NCI-H524 (cell line): ENCODE results near the gene TAF6L.
"Not testable (repeated sequence)": the region's sequence is repeated elsewhere in the genome, so short reads cannot be mapped to it uniquely, and the experiment has no call there.

ENCODE experiments used
- DNase-seq, 2 experiments: peaks; one replicate each; lab custom pipeline; 2025; lab: John Stamatoyannopoulos, UW

Gene TAF6L, protein sequence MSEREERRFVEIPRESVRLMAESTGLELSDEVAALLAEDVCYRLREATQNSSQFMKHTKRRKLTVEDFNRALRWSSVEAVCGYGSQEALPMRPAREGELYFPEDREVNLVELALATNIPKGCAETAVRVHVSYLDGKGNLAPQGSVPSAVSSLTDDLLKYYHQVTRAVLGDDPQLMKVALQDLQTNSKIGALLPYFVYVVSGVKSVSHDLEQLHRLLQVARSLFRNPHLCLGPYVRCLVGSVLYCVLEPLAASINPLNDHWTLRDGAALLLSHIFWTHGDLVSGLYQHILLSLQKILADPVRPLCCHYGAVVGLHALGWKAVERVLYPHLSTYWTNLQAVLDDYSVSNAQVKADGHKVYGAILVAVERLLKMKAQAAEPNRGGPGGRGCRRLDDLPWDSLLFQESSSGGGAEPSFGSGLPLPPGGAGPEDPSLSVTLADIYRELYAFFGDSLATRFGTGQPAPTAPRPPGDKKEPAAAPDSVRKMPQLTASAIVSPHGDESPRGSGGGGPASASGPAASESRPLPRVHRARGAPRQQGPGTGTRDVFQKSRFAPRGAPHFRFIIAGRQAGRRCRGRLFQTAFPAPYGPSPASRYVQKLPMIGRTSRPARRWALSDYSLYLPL

DNA sequence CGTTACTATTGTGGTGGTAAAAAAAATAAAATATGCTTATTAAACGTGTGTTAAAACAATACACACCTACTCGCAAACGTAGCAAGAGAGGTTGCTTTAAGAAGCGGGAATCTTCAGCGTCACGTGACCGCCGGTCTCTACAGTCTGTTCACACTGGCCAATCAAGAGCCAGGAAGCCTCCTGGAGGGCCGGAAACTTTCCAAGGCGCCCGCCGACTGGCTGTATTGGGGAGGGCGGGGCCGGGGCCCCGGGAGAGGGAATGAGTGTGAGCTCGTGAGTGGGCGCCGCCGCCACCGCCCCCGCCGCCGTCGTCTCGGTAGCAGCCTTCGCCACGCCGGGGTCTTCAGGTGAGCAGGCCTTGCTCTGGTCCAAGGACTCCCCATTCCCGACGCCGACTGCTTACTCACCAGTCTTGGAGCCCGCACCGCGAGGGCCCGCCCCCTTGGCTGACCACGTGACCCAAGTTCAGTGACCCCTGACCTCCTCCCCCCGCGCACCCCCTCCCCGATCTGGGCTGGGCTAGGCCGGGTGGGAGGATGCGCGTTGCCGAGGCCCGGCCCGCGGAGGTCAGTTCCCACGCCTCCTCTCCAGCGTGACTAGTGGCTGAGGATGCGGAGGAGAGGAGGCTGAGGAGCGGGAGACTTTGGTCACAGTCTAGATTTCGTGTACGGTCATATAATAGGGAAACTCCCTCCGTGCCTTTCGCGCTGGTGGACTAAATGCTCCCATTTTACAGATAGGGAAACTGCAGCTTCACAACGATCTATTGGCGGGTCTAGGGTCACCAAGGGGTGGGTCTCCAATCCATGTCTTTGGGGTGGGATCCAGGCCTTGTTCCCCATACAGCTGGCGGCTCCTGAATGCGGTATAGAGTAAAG lies at the start of gene TAF6L:
Gene TAF6L (plus strand): TSS at position 253 of the 878 bp plus-strand sequence. CDS start 4,388 bp downstream, outside the sequence.
- DNase-seq, result peak; percentile 95 to 98

DNA sequence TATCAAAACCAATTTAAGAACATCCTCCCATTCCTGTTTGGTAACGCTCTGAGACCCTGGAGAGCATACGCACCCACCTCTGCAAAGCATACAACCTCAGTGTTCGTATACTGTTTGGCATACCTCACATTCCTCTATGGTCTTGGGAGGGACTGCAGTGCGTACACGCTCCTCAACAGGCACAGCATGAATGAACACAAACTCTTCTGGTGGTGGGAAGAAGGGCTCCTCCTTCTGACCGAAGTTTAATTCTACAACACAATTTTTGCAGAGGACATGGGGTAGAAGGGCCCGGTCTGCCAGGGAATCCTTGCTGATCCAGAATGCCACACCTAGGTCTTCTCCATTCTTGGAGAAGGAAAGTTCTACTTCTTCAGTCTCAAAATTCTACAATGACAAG lies 49.2 kb upstream of the TAF6L start:
- no peak for DNase-seq

DNA sequence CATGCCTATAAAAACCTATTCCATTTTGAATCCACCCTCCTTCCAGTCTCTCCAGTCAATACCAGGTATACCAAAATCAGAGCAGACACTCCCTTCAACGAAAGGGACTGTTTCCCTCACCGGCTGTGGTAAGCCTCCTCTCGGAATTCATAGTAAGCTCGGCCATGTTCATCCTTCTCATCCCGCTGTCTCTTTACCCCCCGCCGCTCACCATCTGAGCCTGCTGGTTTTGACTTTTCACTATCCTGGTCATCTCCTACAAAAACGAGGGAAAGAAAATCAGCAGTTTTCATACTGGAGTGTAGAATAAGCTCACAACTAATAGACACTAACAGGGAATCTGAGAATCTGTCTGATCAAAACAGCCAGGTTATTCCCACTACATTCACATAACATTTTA lies 47.0 kb upstream of the TAF6L start:
- DNase-seq, result no peak

DNA sequence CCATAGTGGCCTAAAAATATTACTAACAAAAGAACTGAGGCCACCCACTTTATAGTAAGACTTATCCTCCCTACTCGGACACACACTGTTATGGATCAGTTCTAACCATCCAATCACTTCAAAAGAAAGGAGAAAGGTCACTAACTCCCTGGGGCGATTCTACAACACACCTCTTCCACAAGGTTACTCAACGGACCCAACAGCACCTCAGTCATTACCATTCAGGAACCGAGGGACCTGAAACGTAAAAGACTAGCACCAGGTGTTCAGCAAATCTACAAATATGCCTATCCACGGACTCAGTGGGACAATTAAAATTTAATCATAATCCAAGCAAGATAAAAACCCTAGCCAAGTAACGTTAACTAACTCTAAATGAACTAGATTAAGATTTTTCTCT lies 45.5 kb upstream of the TAF6L start:
- DNase-seq, result no peak

DNA sequence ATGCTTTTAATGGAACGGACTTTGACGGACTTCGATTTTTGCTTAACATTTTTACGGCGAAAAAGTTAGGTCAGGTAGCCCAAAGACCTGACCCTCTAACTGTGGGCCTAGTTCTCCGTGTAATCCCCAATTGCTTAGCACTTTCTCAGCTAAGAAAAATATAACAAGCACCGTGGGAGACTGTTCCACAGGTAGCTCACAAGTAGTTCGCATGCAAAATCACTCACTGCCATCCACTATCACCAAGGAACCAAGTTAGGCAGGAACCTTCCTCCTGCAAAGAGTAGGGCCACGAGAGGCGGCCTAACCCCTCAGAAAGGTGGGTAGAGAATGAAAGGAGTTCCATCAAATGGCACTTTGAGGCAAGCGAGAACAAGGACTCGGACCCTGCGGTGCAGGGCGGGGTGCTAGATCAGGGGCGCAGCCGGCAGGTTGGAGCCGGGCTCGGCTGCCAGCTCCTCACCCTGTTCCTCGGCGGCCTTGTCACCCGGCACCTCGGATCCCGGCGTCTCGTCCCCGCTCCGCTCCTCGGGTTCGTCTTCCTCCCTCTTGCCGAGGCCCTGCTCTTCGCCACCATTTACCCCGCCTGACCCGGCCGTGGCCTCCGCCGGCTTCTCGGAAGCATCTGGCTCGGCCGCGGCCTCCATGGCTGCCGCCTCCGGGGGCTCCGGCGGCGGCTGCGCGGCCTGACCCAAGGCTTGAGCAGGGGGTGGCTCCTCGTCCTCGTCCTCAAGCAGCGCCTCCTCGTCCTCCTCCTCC lies 44.9 kb upstream of the TAF6L start:
- DNase-seq, result no peak

DNA sequence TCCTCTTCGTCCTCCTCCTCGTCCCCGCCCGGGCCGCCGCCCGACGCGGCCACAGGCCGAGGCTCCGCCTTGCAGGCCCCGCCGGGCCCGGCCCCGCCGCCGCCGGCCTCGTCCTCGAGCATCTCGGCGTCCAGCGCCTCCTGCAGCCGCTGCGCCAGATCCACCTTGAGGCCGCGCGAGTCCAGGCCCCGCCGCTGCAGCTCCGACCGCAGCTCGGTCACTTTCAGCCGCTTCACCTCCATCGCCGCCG lies 44.4 kb upstream of the TAF6L start:
- peak in 1 of 2 experiments; percentile 38 for DNase-seq

DNA sequence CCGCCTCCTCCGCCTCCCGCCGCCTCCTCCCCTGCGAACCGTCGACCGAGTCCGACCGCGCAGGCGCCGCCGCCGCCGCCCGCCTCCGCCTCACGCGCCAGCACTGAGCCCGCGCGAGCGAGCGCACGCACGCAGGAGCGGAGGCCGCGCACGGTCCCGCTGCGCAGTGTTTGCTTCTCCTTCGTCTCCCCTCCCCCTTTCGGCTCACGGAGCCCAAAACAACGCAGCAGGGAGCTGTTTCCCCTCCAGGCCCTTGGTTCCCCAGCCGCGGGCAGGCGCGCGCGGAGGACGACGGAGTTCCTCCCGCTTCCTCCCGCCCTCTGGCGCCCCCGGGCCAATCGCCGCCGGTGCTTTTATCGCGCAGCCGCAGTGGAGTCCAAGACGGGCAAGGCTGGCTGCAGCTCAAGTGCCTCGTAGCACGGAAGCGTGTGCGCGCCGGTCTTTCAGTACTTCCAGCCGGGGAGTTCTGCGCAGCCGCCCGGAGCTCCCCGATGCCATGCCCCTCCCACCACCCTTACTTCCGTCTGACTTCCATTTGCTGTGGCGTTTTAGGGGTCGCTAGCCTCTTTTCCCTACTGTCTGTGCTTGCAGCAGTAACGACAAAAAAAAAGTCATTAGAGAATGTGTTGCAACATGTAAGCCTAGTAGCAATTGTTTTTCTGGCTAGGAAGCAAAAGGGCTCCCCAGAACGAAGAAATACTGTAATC lies 43.9 kb upstream of the TAF6L start, which contains the start of gene HNRNPUL2:
Gene HNRNPUL2 (minus strand): TSS at position 293 of the 707 bp plus-strand sequence. CDS start 301 bp downstream, outside the sequence.
- peak; percentile 98 for DNase-seq

DNA sequence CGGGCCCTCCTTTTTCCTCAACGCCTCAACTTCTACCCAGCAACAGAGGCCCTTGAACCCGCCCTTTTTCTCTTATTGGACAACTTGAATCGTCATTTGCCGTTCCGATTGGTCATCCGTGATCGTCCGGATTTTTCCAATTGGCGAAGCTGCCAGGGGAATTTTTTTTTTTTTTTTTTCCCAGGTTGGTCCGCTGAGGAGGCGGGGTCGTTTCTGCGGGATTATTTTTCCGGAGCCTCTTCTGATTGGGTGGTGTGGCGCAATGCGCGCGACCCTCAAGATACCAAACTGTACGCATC lies 43.4 kb upstream of the TAF6L start:
- DNase-seq, result peak; percentile 95 to 97

DNA sequence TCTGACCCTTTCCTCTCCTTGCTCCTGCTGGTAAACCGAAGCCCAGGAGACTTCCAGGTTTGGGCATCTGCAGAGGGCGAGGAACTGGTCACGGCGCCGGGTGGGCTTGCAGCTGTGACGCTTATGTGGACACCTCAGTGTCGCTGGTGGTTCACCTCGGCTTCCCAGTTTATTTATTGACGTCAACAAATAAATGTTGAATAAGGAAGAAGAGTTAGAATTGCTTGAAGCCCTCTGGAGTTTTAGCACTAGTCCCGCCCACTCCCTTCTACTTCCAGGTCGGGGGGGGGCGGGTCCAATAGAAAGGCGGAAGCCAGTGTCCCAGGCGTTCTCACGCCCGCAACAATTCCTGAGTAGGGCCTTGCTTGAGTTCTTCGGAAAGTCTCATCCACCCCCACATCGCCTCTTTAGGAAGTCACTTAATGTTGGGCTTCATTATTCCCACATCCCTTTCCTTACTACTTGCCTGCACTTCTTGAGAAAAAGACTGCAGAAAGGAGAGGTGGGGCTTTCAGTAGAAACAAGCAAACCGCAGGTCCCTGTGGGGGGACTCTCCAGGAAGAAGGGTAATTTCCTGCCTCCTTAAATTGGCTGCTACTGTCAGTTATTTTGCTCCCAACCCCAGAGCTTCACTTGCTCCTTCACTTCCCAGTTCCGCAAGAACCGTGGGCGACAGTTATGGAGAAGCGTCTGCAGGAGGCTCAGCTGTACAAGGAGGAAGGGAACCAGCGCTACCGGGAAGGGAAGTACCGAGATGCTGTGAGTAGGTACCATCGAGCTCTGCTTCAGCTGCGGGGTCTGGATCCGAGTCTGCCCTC lies 42.8 kb upstream of the TAF6L start, which contains the start of gene TTC9C:
Gene TTC9C (plus strand): TSS at position 316 of the 818 bp plus-strand sequence. CDS start 363 bp downstream, at position 679.
- DNase-seq, result peak; percentile 71 to 74

DNA sequence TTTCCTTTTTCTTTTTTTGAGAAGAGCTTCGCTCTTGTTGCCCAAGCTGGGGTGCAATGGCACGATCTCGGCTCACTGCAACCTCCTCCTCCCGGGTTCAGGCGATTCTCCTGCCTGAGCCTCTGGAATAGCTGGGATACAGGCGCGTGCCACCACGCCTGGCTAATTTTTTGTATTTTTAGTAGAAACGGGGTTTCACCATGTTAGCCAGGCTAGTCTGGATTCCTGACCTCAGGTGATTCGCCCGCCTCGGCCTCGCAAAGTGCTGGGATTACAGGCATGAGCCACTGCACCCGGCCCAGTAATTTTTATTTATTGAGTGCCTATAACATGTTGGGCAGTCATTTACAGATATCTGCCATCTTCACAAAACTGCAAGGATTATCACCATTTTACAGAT lies 41.1 kb upstream of the TAF6L start:
- DNase-seq, result not testable (repeated sequence)

DNA sequence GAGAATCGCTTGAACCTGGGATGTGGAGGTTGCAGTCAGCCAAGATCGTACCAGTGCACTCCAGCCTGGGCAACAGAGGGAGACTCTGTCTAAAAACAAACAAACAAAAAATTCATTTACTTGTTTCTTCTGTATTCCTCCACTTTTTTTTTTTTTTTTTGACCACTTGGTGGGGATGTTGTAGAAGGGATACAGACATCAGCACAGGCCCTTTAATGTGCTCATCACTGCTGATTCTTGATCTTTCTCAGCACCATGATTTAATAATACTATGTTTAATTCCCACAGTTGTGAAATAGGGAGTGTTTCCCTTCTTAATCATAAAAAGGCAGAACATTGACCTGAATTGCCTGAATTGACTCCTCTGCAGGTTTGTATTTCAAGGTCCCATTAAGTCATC lies 38.4 kb upstream of the TAF6L start:
- DNase-seq, result no peak

DNA sequence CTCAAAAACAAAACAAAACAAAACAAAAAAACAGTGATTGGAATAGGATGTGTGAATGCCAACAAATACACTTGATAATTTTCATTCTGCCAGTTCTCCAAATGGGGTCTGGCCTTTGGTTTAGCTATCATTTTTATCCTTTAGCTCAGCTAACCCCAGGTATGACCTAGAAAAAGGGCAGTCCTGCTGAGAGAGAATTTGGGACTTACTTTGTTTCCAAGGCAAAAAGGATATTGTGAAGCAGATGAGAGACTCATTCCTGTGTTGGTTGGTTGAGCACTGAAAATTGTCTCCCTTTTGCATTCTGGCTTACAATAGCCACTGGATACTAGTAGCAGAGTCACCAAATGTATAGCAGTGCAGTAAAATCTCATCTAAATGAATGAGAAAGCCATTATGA lies 34.0 kb upstream of the TAF6L start:
- DNase-seq, result no peak

DNA sequence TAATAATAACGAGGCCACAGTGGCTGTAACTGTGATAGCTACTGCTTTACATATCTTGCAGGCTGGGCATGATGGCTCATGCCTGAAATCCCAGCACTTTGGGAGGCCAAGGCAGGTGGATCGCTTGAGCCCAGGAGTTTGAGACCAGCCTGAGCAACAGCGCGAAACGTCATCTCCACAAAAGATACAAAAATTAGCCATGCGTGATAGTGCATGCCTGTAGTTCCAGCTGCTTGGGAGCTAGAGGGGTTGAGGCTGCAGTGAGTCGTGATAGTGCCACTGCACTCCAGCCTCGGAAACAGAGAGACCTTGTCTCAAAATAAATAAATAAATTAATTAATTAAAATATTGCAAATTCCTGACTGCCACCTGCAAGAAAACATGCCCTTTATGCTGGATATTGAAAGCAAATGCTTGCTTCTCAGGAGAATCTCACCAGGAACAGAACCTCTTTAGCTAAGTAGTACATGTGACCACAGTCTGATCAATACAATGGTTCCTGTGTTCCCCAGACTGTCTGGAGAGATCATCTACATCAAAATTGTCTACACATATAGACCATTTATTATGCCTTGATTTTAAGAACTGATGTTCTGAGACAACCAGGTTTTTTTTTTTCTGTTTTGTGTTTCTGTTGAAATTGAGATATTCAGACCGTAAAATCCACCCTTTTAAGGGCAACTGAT lies 23.6 kb upstream of the TAF6L start:
- DNase-seq, result no peak

DNA sequence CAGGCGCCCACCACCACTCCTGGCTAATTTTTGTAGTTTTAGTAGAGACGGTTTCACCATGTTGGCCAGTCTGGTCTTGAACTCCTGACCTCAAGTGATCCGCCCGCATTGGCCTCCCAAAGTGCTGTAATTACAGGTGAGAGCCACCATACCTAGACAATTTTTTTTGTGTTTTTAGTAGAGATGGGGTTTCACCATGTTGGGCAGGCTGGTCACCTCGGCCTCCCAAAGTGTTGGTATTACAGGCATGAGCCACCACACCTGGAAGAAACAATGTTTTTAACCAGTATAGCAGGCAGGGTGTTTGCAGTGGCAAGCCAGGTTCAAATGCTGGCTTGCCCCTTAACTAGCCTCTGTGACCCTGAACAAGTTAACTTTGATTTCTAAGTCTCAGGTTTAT lies 21.3 kb upstream of the TAF6L start:
- DNase-seq, result not testable (repeated sequence)

DNA sequence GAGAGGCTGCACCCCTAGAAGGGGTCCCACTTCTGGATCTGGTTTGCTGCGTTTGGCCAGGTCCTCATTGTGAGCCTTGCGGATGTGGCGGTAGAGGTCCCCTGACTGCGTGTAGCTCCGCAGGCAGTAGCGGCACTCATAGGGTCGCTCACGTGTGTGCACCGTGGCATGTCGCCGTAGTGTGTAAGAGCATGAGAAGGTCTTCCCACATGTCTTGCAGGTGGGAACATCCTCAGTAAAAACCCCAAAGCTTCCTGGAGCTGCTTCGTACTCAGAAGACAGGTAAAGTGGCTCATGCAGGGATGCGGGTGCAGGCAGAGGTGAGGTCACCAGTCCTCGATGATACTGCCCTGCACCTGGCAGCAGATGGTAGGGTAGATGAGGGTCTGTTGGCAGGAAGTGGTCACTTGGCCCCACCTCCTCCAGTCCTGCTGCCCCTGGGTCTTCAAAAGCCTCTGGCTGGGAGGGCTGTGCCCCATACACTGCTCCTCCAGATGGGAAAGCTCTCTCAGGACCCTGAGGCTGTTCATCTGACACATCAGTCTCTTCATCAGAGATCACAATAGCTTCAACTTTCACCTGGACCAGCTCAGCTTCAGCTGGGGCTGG lies 18.9 kb upstream of the TAF6L start:
- DNase-seq, result no peak

DNA sequence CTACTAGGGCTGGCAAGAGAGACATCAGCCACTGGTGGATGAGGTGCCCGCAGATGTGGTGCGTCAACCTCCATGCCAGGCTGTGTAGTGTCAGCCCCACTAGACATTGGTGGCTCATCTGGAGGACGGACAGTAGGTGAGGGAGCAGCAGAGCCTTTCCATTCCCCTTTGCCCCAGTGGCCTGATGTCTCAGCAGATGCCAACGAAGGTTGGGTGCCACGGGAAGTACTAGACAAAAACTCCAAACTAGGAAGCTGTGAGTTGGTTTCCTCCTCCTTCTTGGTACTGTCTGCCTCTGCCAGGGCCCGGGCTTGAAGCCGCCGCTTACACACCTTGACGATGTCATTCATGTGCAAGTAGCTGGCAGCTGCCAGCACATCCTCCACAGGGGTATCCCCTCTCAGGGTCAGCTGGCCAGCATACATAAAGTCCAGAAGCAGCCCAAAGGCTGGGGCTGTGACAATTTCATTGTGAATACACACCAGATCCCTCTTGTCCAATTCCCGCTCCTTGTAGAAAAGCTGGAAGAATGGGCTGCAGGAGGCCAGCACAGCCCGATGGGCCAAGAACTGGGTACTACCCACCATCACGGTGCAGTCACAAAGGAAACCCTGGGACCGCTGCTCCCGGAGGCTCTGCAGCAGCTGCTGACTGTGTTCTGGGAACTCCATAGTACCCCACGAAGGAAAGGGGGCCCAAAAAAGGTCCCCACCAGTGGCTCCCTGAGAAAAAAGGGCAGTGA lies 18.0 kb upstream of the TAF6L start:
- no peak for DNase-seq

DNA sequence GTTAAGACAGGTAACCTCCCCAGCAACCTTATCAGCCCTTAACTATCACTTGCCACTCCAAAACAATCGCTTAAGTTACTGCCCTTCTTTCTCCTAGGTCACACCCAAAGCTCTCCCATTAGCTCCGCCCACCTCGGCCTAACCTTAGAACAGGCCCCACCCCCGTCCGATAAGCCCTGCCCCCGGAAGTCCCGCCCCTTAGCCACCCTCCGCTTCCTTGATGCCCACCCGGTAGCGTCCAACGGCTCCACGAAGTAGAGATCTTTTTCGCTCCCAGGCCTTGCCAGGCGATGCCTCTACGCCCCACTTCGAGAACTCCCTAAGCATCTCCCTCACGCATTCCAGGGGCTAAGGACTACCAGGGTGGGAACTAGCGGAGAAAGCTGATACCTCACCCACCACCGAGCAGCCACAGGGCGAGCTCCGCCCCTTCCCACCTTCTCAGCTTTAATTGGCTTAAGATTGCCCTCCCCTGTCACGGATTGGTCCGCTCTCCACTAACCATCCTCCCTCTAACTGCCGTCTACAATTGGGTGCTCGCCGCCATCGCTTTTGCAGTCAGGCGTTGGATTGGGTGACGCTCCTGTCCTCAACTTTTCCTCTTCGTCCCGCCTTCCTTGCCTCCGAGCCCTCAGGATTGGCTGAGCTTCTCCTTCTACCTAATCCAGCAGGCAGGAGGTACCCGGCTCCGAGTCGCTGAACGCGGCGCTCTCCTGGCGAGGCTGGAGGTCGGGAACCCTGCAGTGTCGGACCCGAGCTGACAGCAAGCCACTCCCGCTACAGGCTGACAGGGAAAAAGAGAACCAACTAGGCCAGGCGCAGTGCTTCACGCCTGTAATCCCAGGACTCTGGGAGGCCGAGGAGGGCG lies 17.2 kb upstream of the TAF6L start, which contains the start of gene ZBTB3:
Gene ZBTB3 (minus strand): TSS at position 425 of the 868 bp plus-strand sequence. CDS start 496 bp downstream, outside the sequence.
- DNase-seq, result peak; percentile 98 to 99
